Measurements from ENCODE around the gene PGM5. TPM values are rescaled to one million over a fixed set of nuclear protein-coding genes. Genes with fewer than 3 reads are reported as not detected.

PGM5 gene
- total and polyA plus RNA-seq, 11 donors, result 41.4 to 228 (median 175) TPM

- ATAC-seq (no peak), DNase-seq (no peak)
- H3K36me3 ChIP-seq, result peaks cover 0 to 22% (median 5%) of the 10 kb centered on the region in 9 donors
- peaks cover 0 to 27% (median 11%) of the 10 kb centered on the region in 12 donors for H3K4me1 ChIP-seq
- intact Hi-C loops (cut with DNase I), result loop anchor here in 1 of 10 donors (2.0 kb wide), 1 partner anchor 21 kb away; no protein-coding TSS in a partner anchor
- no peak overlapping the region for H3K4me3 ChIP-seq
- no peaks in the 10 kb centered on the region for H3K9me3 ChIP-seq
- TF ChIP-seq, protein P1, sequence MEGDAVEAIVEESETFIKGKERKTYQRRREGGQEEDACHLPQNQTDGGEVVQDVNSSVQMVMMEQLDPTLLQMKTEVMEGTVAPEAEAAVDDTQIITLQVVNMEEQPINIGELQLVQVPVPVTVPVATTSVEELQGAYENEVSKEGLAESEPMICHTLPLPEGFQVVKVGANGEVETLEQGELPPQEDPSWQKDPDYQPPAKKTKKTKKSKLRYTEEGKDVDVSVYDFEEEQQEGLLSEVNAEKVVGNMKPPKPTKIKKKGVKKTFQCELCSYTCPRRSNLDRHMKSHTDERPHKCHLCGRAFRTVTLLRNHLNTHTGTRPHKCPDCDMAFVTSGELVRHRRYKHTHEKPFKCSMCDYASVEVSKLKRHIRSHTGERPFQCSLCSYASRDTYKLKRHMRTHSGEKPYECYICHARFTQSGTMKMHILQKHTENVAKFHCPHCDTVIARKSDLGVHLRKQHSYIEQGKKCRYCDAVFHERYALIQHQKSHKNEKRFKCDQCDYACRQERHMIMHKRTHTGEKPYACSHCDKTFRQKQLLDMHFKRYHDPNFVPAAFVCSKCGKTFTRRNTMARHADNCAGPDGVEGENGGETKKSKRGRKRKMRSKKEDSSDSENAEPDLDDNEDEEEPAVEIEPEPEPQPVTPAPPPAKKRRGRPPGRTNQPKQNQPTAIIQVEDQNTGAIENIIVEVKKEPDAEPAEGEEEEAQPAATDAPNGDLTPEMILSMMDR (IDR thresholded peaks at IDR 0.05), result no peak
- TF ChIP-seq POLR2A (IDR thresholded peaks at IDR 0.05), result no peak
- H3K27me3 ChIP-seq, result no peaks in the 10 kb centered on the region
- H3K27ac ChIP-seq, result peak overlapping the region in 1 of 12 donors; percentile 63
Measured at GRCh38 chr9:68470067-68470466, 113.7 kb downstream of the PGM5 start.

DNA sequence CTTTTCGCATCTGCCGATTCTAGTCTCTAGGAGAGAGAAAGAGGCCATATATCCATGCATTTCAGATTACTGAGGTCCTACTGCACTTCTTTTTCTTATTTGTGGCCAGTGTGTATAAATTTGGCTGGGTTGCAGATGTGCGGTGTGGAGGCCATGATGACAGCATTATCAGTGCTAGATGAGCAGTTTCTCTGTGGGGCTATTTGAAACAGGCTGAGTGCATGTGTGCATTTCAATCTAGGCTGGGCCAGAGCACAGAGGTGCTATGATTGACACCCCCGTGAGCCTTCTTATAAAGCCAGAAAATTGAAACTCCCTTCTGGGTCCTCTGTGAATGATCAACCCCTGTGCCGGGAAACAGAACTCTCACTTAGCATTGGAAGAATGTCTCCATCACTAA, 114.2 kb downstream of the PGM5 start:
- Histone ChIP-seq H3K27me3 (no peaks in the 10 kb centered on the region), H3K36me3 (peaks cover 0 to 16% (median 0%) of the 10 kb centered on the region in 9 donors), H3K27ac (peak overlapping the region in 2 of 12 donors; percentile 5 to 63), H3K4me3 (no peak overlapping the region), H3K9me3 (no peaks in the 10 kb centered on the region), H3K4me1 (peaks cover 0 to 28% (median 13%) of the 10 kb centered on the region in 12 donors)
- TF ChIP-seq POLR2A (IDR thresholded peaks at IDR 0.05), result no peak
- TF ChIP-seq, protein P1 (IDR thresholded peaks at IDR 0.05), result no peak
- 73 to 87% (median 76%) methylated on average over 5 of the region's 5 CpGs for WGBS, 4 donors
- DNase-seq, result no peak
- intact Hi-C loops (cut with DNase I), result loop anchor here in 1 of 10 donors (2.0 kb wide), 1 partner anchor 22 kb away; no protein-coding TSS in a partner anchor
- peak; percentile 40 to 73 (median 56) for ATAC-seq

DNA sequence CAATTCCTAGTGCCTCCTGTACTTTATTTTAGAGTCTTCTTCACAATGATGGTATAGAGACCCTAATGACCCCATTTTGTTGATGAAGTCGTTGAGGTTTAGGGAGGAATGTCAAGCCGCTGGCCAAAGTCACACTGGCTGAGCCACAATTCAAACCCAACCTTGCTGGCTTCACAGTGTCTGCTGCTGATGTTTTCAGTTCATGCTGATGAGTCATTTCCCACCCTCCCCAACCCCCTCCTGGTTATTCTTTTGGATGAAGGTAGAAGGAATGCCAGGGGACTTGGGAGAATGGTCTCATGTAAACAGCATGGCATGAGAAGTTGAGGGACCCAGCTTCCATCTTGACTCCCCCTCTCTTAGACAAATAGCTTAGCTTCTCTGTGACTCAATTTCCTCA, 115.7 kb downstream of the PGM5 start:
- no peak for TF ChIP-seq POLR2A (IDR thresholded peaks at IDR 0.05)
- TF ChIP-seq, protein P1 (IDR thresholded peaks at IDR 0.05), result no peak
- 79 to 86% (median 83%) methylated on average over 2 of the region's 2 CpGs for WGBS, 4 donors
- H3K9me3 ChIP-seq, result no peaks in the 10 kb centered on the region
- no peaks in the 10 kb centered on the region for H3K27me3 ChIP-seq
- no peak for DNase-seq
- peaks cover 0 to 4% (median 0%) of the 10 kb centered on the region in 9 donors for H3K36me3 ChIP-seq
- ATAC-seq, result no peak
- no peak overlapping the region for H3K4me3 ChIP-seq
- peak overlapping the region in 1 of 12 donors; percentile 63 for H3K27ac ChIP-seq
- H3K4me1 ChIP-seq, result peaks cover 0 to 43% (median 27%) of the 10 kb centered on the region in 12 donors
- intact Hi-C loops (cut with DNase I), result no loop called here

GRCh38 chr9:68473790-68474189, 117.4 kb downstream of the PGM5 start:
- ATAC-seq (no peak), DNase-seq (no peak)
- Histone ChIP-seq H3K36me3 (no peaks in the 10 kb centered on the region), H3K27me3 (no peaks in the 10 kb centered on the region), H3K4me3 (no peak overlapping the region), H3K4me1 (peaks cover 0 to 53% (median 32%) of the 10 kb centered on the region in 12 donors), H3K9me3 (no peaks in the 10 kb centered on the region), H3K27ac (peak overlapping the region in 1 of 12 donors; percentile 13)
- TF ChIP-seq, protein P1 (IDR thresholded peaks at IDR 0.05), result no peak
- no peak for TF ChIP-seq POLR2A (IDR thresholded peaks at IDR 0.05)
- 75 to 87% (median 80%) methylated on average over 3 of the region's 3 CpGs for WGBS, 4 donors
- intact Hi-C loops (cut with DNase I), result no loop called here
